HG03025 (cell line): ENCODE results near the gene SSTR4.
"Not testable (repeated sequence)": the region's sequence is repeated elsewhere in the genome, so short reads cannot be mapped to it uniquely, and the experiment has no call there.

Source experiments
- ATAC-seq: cut with Tn5 transposase; IDR thresholded peaks from one replicate; pipeline ENCODE4 v1.9.1; 2021; ENCODE audit warnings: mild to moderate bottlenecking, moderate library complexity; ENCODE audit not compliant: unreplicated experiment, low FRiP score

Gene SSTR4, protein sequence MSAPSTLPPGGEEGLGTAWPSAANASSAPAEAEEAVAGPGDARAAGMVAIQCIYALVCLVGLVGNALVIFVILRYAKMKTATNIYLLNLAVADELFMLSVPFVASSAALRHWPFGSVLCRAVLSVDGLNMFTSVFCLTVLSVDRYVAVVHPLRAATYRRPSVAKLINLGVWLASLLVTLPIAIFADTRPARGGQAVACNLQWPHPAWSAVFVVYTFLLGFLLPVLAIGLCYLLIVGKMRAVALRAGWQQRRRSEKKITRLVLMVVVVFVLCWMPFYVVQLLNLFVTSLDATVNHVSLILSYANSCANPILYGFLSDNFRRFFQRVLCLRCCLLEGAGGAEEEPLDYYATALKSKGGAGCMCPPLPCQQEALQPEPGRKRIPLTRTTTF

DNA sequence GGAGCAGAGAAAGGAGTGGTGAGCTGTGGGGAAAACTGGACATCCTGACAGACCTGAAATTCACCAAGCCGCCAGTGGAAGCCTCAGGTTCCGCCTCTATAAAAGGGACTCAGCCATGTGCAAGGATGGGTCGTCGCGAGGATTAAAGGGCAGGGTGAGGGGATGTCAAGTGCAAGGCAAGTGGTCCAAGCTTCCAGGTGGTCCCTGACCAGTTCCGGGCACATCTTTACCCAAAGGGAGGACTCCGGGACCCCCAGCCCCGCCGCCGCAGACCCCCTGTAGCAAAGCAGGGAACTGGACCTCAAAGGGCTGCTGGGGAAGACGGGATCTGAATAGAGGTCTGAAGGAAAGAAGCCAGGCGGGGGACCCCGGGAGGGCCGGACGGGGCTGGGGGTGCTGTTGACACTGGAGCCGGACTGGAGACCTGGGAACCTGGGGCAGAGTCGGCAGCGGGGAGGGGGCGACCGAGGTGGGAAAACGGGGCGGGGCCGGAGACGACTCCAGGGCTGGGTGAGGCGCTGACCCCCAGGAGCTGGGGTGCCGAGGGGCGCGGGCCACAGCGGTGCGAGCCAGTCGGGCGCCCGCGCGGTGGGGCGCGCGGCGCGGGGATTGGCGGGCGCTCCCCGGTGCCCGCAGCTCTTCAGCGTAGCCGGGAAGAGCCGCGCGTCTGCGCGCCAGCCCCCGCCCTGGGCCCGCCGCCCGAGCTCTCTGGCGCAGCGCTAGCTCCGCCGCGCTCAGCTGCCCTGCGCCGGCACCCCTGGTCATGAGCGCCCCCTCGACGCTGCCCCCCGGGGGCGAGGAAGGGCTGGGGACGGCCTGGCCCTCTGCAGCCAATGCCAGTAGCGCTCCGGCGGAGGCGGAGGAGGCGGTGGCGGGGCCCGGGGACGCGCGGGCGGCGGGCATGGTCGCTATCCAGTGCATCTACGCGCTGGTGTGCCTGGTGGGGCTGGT, at the start of gene SSTR4:
Gene SSTR4, plus strand, starts transcription at position 592 of the 951 bp plus-strand sequence. Its CDS starts 172 bp downstream, at position 764.
- ATAC-seq, result no peak

DNA sequence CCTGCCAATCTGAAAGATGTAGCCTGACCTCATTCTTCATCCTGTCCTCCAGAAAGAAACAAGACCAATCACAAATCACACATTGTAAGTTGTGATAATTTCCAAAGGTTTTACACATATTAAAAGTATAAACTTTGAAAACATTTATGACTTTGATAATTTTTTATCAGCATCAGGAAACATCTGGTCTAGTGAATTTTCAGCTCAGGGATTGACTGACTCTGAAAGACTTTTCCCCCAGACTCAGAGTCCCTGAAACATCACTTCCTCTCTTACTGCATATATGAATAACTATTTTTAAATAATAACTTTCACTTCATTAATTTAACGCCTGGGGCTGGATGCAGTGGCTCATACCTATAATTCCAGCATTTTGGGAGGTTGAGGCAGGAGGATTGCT, 48.5 kb upstream of the SSTR4 start:
- ATAC-seq, result no peak

DNA sequence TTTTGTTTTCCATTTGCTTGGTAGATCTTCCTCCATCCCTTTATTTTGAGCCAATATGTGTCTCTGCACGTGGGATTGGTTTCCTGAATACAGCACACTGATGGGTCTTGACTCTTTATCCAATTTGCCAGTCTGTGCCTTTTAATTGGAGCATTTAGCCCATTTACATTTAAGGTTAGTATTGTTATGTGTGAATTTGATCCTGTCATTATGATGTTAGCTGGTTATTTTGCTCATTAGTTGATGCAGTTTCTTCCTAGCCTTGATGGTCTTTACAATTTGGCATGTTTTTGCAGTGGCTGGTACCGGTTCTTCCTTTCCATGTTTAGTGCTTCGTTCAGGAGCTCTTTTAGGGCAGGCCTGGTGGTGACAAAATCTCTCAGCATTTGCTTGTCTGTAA, 43.7 kb upstream of the SSTR4 start:
- ATAC-seq, result not testable (repeated sequence)

DNA sequence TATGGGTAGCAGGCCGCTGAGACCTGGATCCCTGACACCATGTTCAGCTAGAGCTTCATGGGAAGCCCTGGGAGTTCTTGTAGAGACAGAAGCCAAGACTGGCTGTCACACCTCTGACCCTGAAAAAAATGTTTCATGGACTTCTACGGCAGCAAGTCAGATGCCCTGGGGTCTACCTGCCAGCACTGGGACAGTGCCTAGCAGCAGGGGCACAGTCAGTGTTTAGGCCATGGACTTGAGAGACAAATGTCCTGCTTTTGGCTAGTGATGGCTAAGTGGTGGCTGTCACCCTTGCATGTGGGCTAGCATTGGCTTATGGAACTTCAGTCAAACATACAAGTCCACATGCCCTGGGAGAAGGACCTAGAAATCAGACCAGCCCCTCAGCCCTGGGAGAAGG, 41.3 kb upstream of the SSTR4 start:
- no peak for ATAC-seq

DNA sequence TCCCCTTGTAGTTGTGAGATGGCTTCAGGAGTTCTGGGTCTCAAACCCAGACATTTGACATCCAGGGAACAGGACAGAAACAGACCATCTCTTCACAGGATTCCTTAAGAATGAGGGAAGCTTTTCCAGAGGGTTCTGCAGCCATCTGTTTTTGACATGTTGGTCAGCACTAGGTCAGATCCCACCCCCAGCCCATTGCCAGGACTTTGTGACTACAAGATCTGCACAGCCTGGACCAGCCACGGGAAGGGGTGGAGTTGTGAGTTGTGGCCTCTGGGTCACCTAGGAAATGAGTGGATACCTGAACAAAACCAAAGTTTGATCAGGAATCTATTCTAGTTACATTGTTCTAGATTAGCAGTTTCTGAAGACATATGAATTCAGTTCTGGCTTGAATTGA, 39.2 kb upstream of the SSTR4 start:
- ATAC-seq, result no peak

DNA sequence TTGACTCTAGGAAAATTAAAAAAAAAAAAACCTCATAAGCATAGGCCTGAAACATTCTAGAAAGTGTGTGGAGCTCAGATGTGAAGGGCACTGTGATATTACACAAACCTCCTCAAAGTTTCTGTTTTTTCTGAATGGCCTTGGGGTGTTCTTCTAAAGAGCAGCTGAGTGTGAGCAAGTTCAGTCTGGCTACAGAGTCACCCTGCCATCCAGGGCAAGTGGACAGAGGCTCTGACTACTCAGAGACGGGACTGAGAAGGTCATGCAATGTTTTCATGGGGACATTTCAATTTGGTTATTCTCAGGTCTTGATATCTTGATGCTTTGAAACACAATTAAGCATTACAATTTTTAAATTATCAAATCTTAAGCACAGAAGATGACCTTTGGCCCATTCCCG, 36.6 kb upstream of the SSTR4 start:
- no peak for ATAC-seq

DNA sequence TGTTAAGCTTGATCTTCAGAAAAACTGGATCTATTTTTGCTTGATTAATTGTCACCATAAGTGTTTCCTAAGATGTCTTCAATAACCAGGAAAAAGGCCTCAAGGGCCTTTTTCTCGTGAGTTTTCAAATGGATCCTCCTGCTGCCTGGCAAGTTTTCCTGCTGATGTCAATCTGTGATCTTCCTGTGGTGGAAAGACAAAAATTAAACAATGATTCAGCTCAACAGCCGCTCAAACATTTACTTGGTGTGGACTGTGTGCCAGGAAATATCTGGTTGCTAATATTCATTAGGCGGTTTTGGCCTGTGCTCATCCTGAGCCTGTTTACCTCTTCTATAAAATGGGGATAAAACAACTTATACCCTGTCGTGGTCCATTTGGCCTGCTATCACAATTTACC, 35.4 kb upstream of the SSTR4 start:
- no peak for ATAC-seq

DNA sequence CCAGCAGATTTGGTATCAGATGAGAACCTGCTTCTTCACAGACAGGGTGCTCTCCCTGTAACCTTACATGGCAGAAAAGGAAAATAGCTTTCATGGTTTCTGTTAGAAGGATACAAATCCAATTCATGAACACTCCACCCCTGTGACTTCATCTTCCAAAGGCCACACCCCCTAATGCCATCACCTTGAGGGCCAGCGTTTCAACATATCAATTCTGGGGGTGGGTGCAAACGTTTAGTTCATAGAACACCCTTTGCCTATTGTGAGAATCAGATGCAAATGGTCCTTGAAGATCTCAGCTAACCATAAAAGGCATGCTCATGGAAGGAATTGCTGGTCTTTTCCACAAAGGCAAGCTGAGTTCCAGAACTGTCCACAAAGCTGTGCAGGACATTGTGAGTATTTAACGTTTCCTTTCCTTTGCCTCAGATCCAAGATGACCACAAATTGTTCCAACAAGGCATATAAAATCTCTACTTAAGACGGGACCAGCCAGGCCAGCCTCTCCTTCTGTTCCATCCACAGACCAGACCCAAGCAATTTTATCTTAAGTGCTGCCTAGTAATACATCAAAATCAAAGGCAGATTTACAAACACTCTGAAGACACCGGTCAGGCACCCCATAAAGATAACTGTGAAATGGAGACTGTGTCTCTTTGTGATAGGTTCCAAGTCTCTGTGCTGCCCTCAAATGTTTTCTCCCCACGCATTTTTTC, 34.7 kb upstream of the SSTR4 start:
- no peak for ATAC-seq

DNA sequence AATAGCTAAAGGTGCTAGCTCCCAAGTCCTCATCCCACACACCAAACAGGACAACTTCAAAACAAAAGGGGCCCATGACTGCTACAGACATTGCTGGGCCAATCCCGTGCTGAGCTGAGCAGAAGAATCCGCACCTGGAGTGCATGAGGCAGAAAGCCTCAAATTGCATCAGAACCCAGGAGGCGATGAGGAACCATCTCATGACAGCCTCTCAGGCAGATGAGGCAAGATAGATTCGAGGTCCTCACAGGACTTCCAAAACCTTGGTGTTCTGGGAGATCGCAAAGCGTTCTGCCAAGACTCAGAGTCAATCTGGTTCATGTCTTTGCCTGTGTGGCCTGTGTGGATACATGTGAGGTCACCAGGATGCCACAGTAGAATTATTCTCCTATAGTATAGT, 32.8 kb upstream of the SSTR4 start:
- no peak for ATAC-seq

DNA sequence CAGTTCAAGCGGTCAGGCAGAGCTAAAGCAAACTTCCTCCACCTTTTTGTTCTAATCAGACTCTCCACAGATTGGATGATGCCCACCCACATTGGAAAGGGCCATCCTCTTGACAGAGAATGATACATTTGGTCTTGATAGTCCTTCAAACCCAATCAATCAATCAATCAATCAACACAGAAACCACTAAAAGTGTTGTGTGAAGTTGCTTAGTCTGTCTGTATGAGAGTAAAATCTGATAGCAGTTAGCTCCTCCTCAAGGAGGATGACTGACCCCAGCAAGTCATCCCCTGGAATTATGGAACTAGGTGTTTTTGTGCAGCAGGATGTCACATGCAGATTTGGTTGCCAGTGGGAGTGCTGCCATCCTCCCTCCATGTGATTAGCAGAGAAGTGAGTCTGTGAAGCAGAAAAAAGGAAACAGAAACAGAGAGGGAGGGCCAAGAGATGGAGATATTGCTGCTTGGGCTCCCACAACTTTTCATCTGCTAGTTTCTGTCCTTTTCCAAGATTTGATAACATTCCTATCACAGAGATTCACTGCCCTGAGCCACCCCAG, 32.0 kb upstream of the SSTR4 start:
- no peak for ATAC-seq

DNA sequence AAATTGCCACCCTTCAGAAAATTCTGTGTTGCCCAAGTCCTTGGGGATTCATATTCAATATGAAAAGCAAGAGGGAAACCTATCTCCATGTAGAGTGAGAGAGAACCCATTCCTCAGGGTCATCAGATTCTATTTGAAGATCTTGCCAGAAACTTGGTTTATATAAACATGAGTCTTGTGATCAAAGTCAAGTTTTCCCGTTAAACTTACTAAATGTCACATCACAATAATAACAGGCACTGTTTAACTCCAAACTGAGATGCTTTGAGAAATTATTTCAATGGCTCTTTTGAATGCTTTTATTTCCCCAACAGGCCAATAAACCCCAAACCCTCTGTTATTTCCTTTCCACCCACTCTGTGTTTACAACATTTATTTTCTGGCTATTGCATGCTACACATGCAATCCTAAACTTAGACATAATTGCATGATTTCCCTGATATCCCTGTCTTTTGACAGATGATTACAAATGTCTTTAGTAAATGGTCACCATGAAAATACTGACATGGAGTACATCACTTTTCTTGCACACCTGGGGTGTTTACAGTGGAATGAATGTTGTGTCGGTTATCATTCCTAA, 31.1 kb upstream of the SSTR4 start:
- no peak for ATAC-seq

DNA sequence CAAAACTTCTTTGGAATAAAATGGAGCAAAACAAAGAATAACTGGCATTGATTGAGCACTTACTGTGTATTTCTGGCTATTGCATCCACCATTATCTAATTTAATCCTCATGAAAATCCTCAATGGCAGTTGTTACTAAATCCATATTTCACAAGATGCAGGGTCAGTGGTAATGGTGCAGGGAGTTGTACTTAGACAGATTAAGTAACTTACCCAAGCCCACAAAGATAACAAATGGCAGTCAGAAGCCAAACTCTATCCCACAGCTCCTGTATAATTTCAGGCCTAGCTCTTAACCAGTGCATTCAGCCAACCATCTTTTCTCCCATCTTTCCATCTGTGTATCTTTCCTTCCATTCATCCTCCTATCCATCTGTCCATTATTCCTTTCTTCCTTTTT, 29.3 kb upstream of the SSTR4 start:
- ATAC-seq, result no peak

DNA sequence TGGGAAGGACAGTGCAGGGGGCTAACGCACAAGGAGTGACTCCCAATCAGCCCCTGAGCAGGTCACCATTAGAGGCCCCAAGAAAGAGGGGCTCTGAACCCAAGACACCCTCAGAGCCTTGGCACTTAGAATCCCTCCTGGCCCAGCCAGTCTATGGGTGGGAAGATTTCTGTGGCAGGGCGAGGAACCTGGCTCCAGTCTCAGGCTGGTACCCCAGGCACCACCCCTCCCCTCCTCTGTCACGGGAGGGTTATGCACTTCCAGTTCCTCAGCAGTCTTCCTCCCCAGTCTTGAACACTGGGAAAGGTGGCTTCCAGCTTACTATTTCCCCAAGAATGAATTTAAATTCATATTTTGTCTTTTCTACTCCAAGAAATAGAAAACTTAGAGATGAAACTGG, 27.6 kb upstream of the SSTR4 start:
- no peak for ATAC-seq

DNA sequence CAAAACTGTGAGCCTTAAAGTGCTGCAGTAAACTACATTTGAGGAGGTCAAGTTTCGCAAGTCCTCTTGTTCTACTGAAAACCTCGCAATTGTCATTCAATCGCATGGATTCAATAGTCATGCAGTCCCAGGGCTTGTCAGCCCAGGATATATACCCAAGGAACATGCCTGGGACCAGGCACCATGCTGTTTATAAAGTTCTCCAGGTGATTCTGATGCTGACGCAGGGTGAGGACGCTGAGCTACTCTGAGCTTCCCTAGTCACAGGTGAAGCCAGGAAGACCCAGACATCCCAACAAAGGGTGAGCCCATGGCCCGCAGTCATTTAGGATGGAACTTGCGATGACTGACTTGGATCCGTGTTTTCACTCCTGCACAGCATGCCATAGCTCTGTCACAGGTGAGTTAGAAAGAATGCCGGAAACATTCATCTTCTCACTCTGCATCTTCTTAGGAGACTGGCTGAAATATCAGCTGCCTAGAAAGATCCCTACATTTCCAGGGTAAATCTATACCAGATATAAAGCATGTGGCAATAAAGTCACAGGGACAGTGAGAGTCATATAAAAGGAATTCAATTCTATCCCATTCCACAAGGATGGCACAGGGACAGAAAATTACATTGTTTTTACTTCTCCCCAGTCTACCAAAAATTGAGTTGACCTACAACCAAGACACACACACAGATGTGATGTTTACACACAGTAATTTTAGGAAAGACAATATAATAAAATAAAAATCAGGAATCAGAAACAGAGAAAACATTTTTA, 27.0 kb upstream of the SSTR4 start:
- no peak for ATAC-seq

DNA sequence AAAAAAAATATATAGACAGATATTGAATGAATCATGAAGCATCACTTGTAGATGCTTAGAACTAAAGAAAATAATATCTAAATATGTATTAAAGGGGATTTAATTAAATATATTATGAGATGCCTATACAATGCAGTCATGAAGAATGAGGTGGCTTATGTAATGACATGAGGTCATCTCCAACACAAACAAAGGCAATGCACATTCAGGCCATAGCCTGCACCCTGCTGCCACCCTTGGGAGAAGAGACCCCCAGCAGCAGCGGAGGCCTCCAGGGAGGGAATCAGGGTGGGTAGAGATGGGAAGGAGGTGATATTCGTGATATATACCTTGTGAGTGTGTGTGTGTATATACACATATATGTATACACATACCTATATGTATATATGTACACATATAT, 26.4 kb upstream of the SSTR4 start:
- no peak for ATAC-seq

DNA sequence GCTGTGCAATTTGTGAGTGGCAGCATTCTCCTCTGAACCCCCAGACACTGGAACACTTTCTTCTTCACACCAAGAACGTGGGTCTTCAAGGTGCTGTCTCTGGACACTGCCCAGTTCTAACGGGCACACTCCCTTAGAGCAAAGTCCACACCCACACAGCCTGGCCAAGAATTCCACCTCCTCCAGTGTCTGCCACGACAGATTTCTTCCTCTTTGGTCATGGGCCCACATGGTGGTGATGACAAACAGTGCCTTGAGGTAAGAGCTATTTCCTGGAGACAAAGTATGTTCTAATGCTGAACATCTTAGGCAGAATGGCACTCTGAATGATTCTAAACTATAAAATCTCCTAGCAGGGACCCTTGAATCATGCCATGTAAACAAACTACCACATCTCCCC, 25.5 kb upstream of the SSTR4 start:
- no peak for ATAC-seq

DNA sequence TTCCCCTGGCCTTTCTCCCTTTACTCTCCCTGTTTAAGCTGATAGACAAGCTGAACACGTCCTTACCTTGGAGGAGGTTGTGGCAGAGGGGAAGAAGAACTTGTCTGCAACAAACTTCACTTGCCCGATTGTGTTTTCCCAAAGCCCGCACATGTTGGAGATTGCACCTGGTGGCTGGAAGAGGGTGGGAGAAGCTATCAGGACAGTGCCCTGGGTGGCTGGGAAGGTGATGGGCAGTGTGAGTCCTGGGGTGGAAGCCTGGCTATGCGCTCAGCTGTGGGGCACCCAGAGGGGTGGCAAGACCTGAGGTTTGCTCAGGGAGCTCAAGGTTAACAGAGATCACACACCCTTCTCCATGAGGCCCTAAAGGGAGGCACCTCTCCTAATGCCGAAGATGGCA, 25.0 kb upstream of the SSTR4 start:
- ATAC-seq, result no peak

DNA sequence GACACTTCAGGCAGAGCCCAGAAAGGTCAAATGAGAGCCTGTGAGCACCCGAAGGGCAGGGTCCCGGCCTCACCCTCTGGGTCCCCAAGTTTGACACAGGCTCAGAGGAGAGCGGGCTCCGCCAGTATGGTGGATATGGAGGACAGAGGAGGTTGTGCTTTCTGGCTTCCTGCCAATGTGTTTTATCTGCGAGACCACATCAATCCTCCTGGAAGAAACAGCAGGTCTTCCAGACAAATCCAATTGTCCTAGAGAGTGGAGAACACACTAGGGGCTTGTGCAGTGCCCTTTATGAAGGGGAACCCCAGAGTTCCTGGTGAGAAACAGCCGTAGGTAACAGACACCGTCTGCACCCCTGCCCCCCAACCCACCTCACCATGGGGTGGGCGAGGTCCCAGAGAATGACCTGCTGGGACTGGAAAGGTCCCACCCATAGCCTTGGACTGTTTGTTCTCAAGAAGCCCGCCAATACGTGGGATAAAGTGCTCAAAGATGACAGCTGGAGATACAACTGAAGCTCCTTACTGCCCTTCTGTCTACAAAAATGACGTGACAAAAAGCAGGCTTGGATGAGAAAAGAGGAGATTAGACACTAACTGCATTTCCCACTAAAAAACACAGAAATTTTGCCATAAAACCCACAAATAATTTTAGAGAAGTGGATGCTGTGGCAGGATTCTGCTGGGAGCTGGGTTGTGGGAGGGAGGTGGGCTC, 23.9 kb upstream of the SSTR4 start:
- ATAC-seq, result no peak

DNA sequence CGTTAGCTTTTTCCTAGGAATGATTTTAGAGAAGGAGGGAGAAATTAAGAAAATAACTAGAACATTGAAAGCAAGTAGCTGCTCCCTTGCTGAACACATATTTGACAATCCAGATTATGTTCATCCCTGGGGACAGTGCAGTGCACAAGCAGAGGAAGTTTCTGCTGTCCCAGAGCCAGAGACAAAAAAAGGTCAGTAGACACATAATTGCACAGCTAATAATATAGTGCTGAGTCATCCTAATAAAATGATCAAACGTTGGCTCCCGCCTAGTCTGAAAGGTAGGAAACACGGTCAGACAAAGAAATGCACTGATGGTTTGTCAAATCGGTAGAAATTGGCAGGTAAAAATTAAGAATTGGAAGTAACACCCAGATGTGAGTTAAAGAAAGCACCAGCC, 21.7 kb upstream of the SSTR4 start:
- ATAC-seq, result no peak
